Upper lobe of left lung (tissue), 4 donors: ENCODE data around the gene RNF31.

ENCODE experiments used
- CTCF ChIP-seq, 6 experiments: fragments of 450-650 bp in 4 of 6; fragments of 200-600 bp in 2 of 6; sonication (generic) in 2 of 6; IDR thresholded peaks; one replicate each; pipeline ENCODE4 v1.5.1; 2016 to 2019; ENCODE audit warnings: antibody characterized with exemption in 6 of 6
- EP300 ChIP-seq, 4 donors: sonication (generic); formaldehyde crosslinking; IDR thresholded peaks; one replicate each; pipeline ENCODE4 v1.5.1; 2017; ENCODE audit warnings: antibody characterized with exemption in 4 of 4, control low read depth in 2 of 4
- POLR2AphosphoS5 ChIP-seq, 2 donors: sonication (generic); formaldehyde crosslinking; IDR thresholded peaks; one replicate each; pipeline ENCODE4 v1.5.1; 2017; ENCODE audit warnings: antibody characterized with exemption in 2 of 2

GRCh38 chr14:24110523-24110922 lies 36.8 kb upstream of the RNF31 start:
- no peak for TF ChIP-seq CTCF (IDR thresholded peaks at IDR 0.05)
- TF ChIP-seq EP300 (IDR thresholded peaks at IDR 0.05), result no peak
- no peak for TF ChIP-seq POLR2AphosphoS5 (IDR thresholded peaks at IDR 0.05)
